ENCODE data around the gene NMT2. TPM values are rescaled to one million over a fixed set of nuclear protein-coding genes. Genes with fewer than 3 reads are reported as not detected.

Gene NMT2
- total RNA-seq, 1 donor from 2014 or later = 11.2 TPM

- H3K36me3 Mint-ChIP-seq (ENCODE audit: low read depth) = no peaks in the 10 kb centered on the region
- no peak overlapping the region for H3K27ac Mint-ChIP-seq
- peaks cover 17% of the 10 kb centered on the region for H3K27me3 Mint-ChIP-seq
- TF ChIP-seq CTCF (IDR thresholded peaks at IDR 0.05) = no peak
- no peaks in the 10 kb centered on the region for H3K9me3 Mint-ChIP-seq
- CTCF ChIA-PET = no interaction called here
- intact Hi-C loops (cut with micrococcal nuclease) = no loop called here
- H3K4me1 Mint-ChIP-seq = peaks cover 2% of the 10 kb centered on the region
- ATAC-seq (ENCODE audit: low read depth) = no peak
- DNase-seq = no peak
- POLR2A ChIA-PET = no interaction called here
- H3K4me3 Mint-ChIP-seq = no peak overlapping the region
These were observed 33.3 kb upstream of the NMT2 start for GRCh38 chr10:15201589-15202300.

GRCh38 chr10:15200626-15201025 lies 32.1 kb upstream of the NMT2 start:
- ChIA-PET CTCF (no interaction called here), POLR2A (no interaction called here)
- no peak for TF ChIP-seq CTCF (IDR thresholded peaks at IDR 0.05)
- Mint-ChIP-seq H3K4me1 (peaks cover 2% of the 10 kb centered on the region), H3K27me3 (peaks cover 21% of the 10 kb centered on the region), H3K27ac (no peak overlapping the region), H3K4me3 (no peak overlapping the region), H3K9me3 (no peaks in the 10 kb centered on the region), H3K36me3 (ENCODE audit: low read depth) (no peaks in the 10 kb centered on the region)
- ATAC-seq (ENCODE audit: low read depth) (no peak), DNase-seq (no peak)
- intact Hi-C loops (cut with micrococcal nuclease) = no loop called here

GRCh38 chr10:15197911-15198310 lies 29.4 kb upstream of the NMT2 start:
- no peaks in the 10 kb centered on the region for H3K36me3 Mint-ChIP-seq (ENCODE audit: low read depth)
- intact Hi-C loops (cut with micrococcal nuclease) = no loop called here
- H3K4me1 Mint-ChIP-seq = no peaks in the 10 kb centered on the region
- ChIA-PET CTCF (interaction anchor here (0.6 kb wide), 1 partner anchor 324 kb away, joined by 3 read pairs; no protein-coding TSS in a partner anchor), POLR2A (no interaction called here)
- no peak for ATAC-seq (ENCODE audit: low read depth)
- H3K27me3 Mint-ChIP-seq = peaks cover 21% of the 10 kb centered on the region
- no peak for DNase-seq
- TF ChIP-seq CTCF (IDR thresholded peaks at IDR 0.05) = no peak
- H3K9me3 Mint-ChIP-seq = peaks cover 2% of the 10 kb centered on the region
- H3K4me3 Mint-ChIP-seq = no peak overlapping the region
- no peak overlapping the region for H3K27ac Mint-ChIP-seq

- H3K36me3 Mint-ChIP-seq (ENCODE audit: low read depth) = no peaks in the 10 kb centered on the region
These were observed 28.8 kb upstream of the NMT2 start for GRCh38 chr10:15197276-15197675.

More at GRCh38 chr10:15197276-15197675, 28.8 kb upstream of the NMT2 start:
- DNase-seq (no peak), ATAC-seq (ENCODE audit: low read depth) (no peak)
- no peak for TF ChIP-seq CTCF (IDR thresholded peaks at IDR 0.05)
- intact Hi-C loops (cut with micrococcal nuclease) = no loop called here
- H3K27ac Mint-ChIP-seq = no peak overlapping the region
- H3K4me3 Mint-ChIP-seq = no peak overlapping the region
- H3K27me3 Mint-ChIP-seq = peaks cover 21% of the 10 kb centered on the region
- H3K9me3 Mint-ChIP-seq = peaks cover 2% of the 10 kb centered on the region
- ChIA-PET POLR2A (no interaction called here), CTCF (no interaction called here)
- no peaks in the 10 kb centered on the region for H3K4me1 Mint-ChIP-seq

Data from activated B cell treated with CpG ODN at 0.5 μM for 24 hours (primary cell).